SK-N-SH (cell line): ENCODE data around the gene ABHD3. TPM values are rescaled to one million over a fixed set of nuclear protein-coding genes. Genes with fewer than 3 reads are reported as not detected.

ENCODE experiments used
- CTCF ChIA-PET: fragments of 300-600, 350-600 bp; formaldehyde crosslinking; extraction: SDS; loops from one replicate; lab custom pipeline; 2021; lab: Yijun Ruan, JAX
- POLR2A ChIA-PET: fragments of 350-600 bp; sonication (Branson Sonifier 250); formaldehyde crosslinking; extraction: SDS; loops from one replicate; lab custom pipeline; 2020; ENCODE audit warnings: antibody characterized with exemption, inconsistent platforms; lab: Yijun Ruan, JAX
- DNase-seq: peaks from one replicate; pipeline ENCODE4 v3.0.0; 2012
- H2AFZ ChIP-seq: fragments of 200-600 bp; sonication (generic); 2 replicates; pipeline ENCODE4 v1.8.1; 2016; ENCODE audit warnings: antibody characterized with exemption, mild to moderate bottlenecking, low read depth
- H3F3A ChIP-seq: fragments of 200-600 bp; sonication (generic); replicated peaks from 2 replicates; pipeline ENCODE3; 2016; ENCODE audit warnings: antibody characterized with exemption, mild to moderate bottlenecking; ENCODE audit not compliant: insufficient read depth
- H3K27ac ChIP-seq, 2 experiments: fragments of 200-500 bp in 1 of 2; fragments of 200-600 bp in 1 of 2; sonication (Bioruptor generic) in 1 of 2; sonication (generic), shearing (Covaris generic) in 1 of 2; 2 replicates each; pipeline versions ENCODE4 v1.5.1 to v1.6.1; 2014 to 2016; ENCODE audit warnings: low read depth in 2 of 2, inconsistent platforms in 1 of 2, low read length in 1 of 2, mild to moderate bottlenecking in 1 of 2, mixed read lengths in 1 of 2
- H3K27me3 ChIP-seq: fragments of 200-600 bp; sonication (generic), shearing (Covaris generic); 2 replicates; pipeline ENCODE4 v1.6.1; 2016; ENCODE audit warnings: mixed run types; ENCODE audit not compliant: insufficient read depth
- H3K36me3 ChIP-seq, 2 experiments: fragments of 200-500 bp in 1 of 2; fragments of 200-600 bp in 1 of 2; sonication (Bioruptor generic) in 1 of 2; sonication (generic) in 1 of 2; replicated peaks in 1 of 2; 2 replicates each; pipeline versions ENCODE3 to v1.5.1; 2014 to 2016; ENCODE audit warnings: low read length in 1 of 2, mild to moderate bottlenecking in 1 of 2; ENCODE audit not compliant: insufficient read depth in 2 of 2, control insufficient read depth in 1 of 2
- H3K4me1 ChIP-seq, 2 experiments: fragments of 200-500 bp in 1 of 2; fragments of 200-600 bp in 1 of 2; sonication (Bioruptor generic) in 1 of 2; sonication (generic), shearing (Covaris generic) in 1 of 2; 2 replicates each; pipeline versions ENCODE4 v1.5.1 to v1.6.1; 2014 to 2016; ENCODE audit warnings: low read depth in 1 of 2, low read length in 1 of 2, mixed run types in 1 of 2; ENCODE audit not compliant: insufficient read depth in 2 of 2, control insufficient read depth in 1 of 2
- H3K4me2 ChIP-seq: fragments of 200-600 bp; sonication (generic), shearing (Covaris generic); 2 replicates; pipeline ENCODE4 v1.6.1; 2017; ENCODE audit warnings: mixed run types
- H3K4me3 ChIP-seq, 2 experiments: fragments of 200-500 bp in 1 of 2; fragments of 200-600 bp in 1 of 2; sonication (Bioruptor generic) in 1 of 2; sonication (generic), shearing (Covaris generic) in 1 of 2; 2 replicates each; pipeline versions ENCODE4 v1.5.1 to v1.8.1; 2014 to 2016; ENCODE audit warnings: low read depth in 2 of 2, inconsistent platforms in 1 of 2, low read length in 1 of 2, mild to moderate bottlenecking in 1 of 2, mixed read lengths in 1 of 2, moderate library complexity in 1 of 2
- H3K79me2 ChIP-seq: fragments of 200-600 bp; sonication (generic); 2 replicates; pipeline ENCODE4 v1.8.1; 2017; ENCODE audit warnings: mild to moderate bottlenecking; ENCODE audit not compliant: insufficient read depth
- H3K9ac ChIP-seq: fragments of 200-600 bp; sonication (generic); 2 replicates; pipeline ENCODE4 v1.6.1; 2017; ENCODE audit warnings: mixed run types
- H3K9me2 ChIP-seq: fragments of 200-600 bp; sonication (generic); 2 replicates; pipeline ENCODE4 v1.6.1; 2017; ENCODE audit warnings: mixed run types
- H3K9me3 ChIP-seq: fragments of 200-600 bp; sonication (generic); 2 replicates; pipeline ENCODE4 v1.6.1; 2017; ENCODE audit warnings: mixed run types, mild to moderate bottlenecking, moderate library complexity
- H4K20me1 ChIP-seq: fragments of 200-600 bp; sonication (generic); 2 replicates; pipeline ENCODE4 v1.6.1; 2017; ENCODE audit warnings: mild to moderate bottlenecking, mixed run types; ENCODE audit not compliant: insufficient read depth
- ELF1 ChIP-seq: IDR thresholded peaks from 2 replicates; pipeline ENCODE4 v1.4.0; 2012
- EP300 ChIP-seq, 2 experiments: IDR thresholded peaks; 2 replicates each; pipeline versions ENCODE4 v1.4.0 to v1.6.1; 2012; ENCODE audit warnings: borderline replicate concordance in 1 of 2, low read depth in 1 of 2, low read length in 1 of 2
- EZH2phosphoT487 ChIP-seq: fragments of 200-600 bp; sonication (generic); IDR thresholded peaks from 2 replicates; pipeline ENCODE4 v1.6.1; 2017; ENCODE audit warnings: low read depth, mixed run types, mild to moderate bottlenecking, antibody characterized with exemption, moderate library complexity, borderline replicate concordance
- FOXJ3 ChIP-seq: sonication (generic); formaldehyde crosslinking; IDR thresholded peaks from 2 replicates; pipeline ENCODE4 v1.5.1; 2020; ENCODE audit warnings: mild to moderate bottlenecking, missing genetic modification reagents
- GABPA ChIP-seq: IDR thresholded peaks from 2 replicates; pipeline ENCODE4 v1.4.0; 2012; ENCODE audit warnings: low read depth, mild to moderate bottlenecking
- JUND ChIP-seq: IDR thresholded peaks from 2 replicates; pipeline ENCODE4 v1.4.0; 2012
- MEF2A ChIP-seq: IDR thresholded peaks from 2 replicates; pipeline ENCODE4 v1.4.0; 2012; ENCODE audit warnings: low read depth, borderline replicate concordance
- MXI1 ChIP-seq: IDR thresholded peaks from 2 replicates; pipeline ENCODE4 v1.6.1; 2012; ENCODE audit warnings: mild to moderate bottlenecking, low read depth, low read length, improper control_type of control experiment
- NFIC ChIP-seq: IDR thresholded peaks from 2 replicates; pipeline ENCODE4 v1.4.0; 2012; ENCODE audit warnings: borderline replicate concordance
- POLR2AphosphoS5 ChIP-seq: IDR thresholded peaks from 2 replicates; pipeline ENCODE4 v1.6.1; 2012; ENCODE audit warnings: low read depth, low read length
- RFX5 ChIP-seq: IDR thresholded peaks from 2 replicates; pipeline ENCODE4 v1.6.1; 2012; ENCODE audit warnings: mild to moderate bottlenecking, improper control_type of control experiment, low read length
- RXRA ChIP-seq: IDR thresholded peaks from 2 replicates; pipeline ENCODE4 v1.4.0; 2012; ENCODE audit warnings: low read depth, mild to moderate bottlenecking, borderline replicate concordance
- SMC3 ChIP-seq: IDR thresholded peaks from 2 replicates; pipeline ENCODE4 v1.6.1; 2012; ENCODE audit warnings: low read depth, low read length, improper control_type of control experiment
- TAF1 ChIP-seq: IDR thresholded peaks from 2 replicates; pipeline ENCODE4 v1.6.1; 2012; ENCODE audit warnings: low read depth, mild to moderate bottlenecking, low read length, moderate library complexity, borderline replicate concordance
- WGBS: methylation state at CpG from one replicate; pipeline ENCODE4 v1.1.6; 2017; ENCODE audit warnings: low lambda C conversion rate; 5-methylcytosine and 5-hydroxymethylcytosine counted together
- polyA plus RNA-seq, 3 experiments: library from polyadenylated mRNA; depleted of rRNA; stranded (reverse); fragments of >200 nt; gene quantifications; 2 replicates each; pipeline ENCODE4 v1.2.3, GENCODE V29; 2012
- TF ChIP-seq, protein P1 (sequence below): fragments of 150-350 bp; IDR thresholded peaks from 2 replicates; pipeline ENCODE4 v1.6.1; 2016; ENCODE audit warnings: mild to moderate bottlenecking, low read depth, low read length
- TF ChIP-seq, protein P2 (sequence below): IDR thresholded peaks from 2 replicates; pipeline ENCODE4 v1.4.0; 2012; ENCODE audit warnings: low read depth
- TF ChIP-seq, protein P3 (sequence below): IDR thresholded peaks from 2 replicates; pipeline ENCODE4 v1.4.0; 2012; ENCODE audit warnings: low read depth, borderline replicate concordance
- TF ChIP-seq, protein P4 (sequence below): fragments of 200-600 bp; sonication (generic); IDR thresholded peaks from 2 replicates; pipeline ENCODE4 v1.6.1; 2017; ENCODE audit warnings: antibody characterized with exemption, mild to moderate bottlenecking, moderate library complexity

Gene ABHD3
- polyA plus RNA-seq, 1 of the 3 experiments (the other 2 are of a cell fraction) = 4.3 TPM

DNA sequence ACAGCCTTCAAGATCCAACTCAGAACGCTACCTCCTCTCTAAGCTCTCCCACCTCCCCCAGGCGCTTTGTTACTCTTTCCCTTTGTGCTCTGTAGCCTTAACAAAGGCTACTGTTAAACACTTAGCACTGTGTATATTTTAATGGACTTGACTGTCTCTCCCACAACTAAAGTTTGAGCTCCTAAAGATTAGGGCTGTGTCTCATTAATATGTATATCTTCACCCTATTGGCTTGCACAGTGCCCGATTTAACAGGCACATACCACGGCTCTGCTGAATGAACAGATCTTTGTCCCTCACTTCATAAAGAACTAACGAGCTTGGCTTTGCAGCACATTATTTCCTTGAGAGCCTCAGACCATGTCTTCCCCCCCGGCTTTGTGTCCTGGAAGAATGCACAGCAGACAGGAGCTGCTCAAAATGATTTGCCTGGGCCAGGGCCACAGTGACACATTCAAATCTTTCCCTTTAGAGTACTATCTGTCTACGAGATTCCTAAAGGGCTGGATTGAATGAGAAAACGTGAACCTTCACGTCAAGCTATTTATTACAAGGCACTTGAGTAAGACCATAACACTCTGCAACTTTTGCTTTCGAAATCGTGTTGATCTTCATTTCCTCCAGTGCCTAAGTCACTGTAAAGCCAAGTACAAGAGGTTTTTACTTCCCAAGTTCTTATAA is 22.1 kb downstream of the ABHD3 start:
- Histone ChIP-seq H3K79me2 (no peaks in the 10 kb centered on the region), H3K36me3 (peaks cover 0 to 2% of the 10 kb centered on the region in 2 experiments), H3K27ac (no peak overlapping the region), H3K27me3 (no peaks in the 10 kb centered on the region), H3K9ac (no peak overlapping the region), H4K20me1 (no peaks in the 10 kb centered on the region), H3K4me2 (no peak overlapping the region), H3F3A (no peaks in the 10 kb centered on the region), H3K4me1 (no peaks in the 10 kb centered on the region), H2AFZ (no peak overlapping the region), H3K9me3 (no peaks in the 10 kb centered on the region), H3K4me3 (no peak overlapping the region), H3K9me2 (no peaks in the 10 kb centered on the region)
- 96% methylated on average over 11 of the region's 11 CpGs for WGBS
- no peak for DNase-seq
- ChIA-PET POLR2A (no interaction called here), CTCF (interaction anchor here (0.8 to 1.2 kb wide), 2 partner anchors 13 to 22 kb away, joined by 3 read pairs; partner anchors contain the start of gene ABHD3)
- TF ChIP-seq NFIC (no peak), FOXJ3 (CRISPR knock-in tag) (no peak)
- TF ChIP-seq, protein P1, sequence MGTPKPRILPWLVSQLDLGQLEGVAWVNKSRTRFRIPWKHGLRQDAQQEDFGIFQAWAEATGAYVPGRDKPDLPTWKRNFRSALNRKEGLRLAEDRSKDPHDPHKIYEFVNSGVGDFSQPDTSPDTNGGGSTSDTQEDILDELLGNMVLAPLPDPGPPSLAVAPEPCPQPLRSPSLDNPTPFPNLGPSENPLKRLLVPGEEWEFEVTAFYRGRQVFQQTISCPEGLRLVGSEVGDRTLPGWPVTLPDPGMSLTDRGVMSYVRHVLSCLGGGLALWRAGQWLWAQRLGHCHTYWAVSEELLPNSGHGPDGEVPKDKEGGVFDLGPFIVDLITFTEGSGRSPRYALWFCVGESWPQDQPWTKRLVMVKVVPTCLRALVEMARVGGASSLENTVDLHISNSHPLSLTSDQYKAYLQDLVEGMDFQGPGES = no peak

DNA sequence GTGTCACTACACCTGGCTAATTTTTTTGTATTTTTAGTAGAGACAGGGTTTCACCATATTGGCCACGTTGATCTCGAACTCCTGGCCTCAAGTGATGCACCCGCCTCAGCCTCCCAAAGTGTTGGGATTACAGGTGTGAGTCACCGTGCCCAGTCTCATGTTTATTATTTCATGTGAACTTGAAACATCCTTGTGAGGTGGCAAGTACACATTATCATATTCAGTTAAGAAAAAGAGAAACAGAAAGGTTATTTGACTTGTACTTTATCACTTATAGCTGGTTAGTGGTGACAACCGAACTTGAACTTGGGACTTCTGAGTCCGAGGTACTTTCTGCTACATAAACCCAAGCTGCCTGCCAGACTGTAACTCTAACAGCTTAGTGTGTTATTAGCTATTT is 24.4 kb downstream of the ABHD3 start:
- ChIA-PET CTCF (no interaction called here), POLR2A (no interaction called here)
- Histone ChIP-seq H2AFZ (no peak overlapping the region), H3K36me3 (peaks cover 0 to 6% of the 10 kb centered on the region in 2 experiments), H3K9me3 (no peaks in the 10 kb centered on the region)
- no peak for TF ChIP-seq SMC3
- TF ChIP-seq, protein P2, sequence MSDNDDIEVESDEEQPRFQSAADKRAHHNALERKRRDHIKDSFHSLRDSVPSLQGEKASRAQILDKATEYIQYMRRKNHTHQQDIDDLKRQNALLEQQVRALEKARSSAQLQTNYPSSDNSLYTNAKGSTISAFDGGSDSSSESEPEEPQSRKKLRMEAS = no peak
- no peak for TF ChIP-seq EP300 (IDR thresholded peaks at IDR 0.05; ENCODE audit: borderline replicate concordance in 1 of 2, low read depth in 1 of 2, low read length in 1 of 2)
- no peak for TF ChIP-seq MEF2A
- no peak for TF ChIP-seq GABPA
- no peak for TF ChIP-seq MXI1
- no peak for TF ChIP-seq ELF1
- TF ChIP-seq, protein P3, sequence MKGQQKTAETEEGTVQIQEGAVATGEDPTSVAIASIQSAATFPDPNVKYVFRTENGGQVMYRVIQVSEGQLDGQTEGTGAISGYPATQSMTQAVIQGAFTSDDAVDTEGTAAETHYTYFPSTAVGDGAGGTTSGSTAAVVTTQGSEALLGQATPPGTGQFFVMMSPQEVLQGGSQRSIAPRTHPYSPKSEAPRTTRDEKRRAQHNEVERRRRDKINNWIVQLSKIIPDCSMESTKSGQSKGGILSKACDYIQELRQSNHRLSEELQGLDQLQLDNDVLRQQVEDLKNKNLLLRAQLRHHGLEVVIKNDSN = no peak
- TF ChIP-seq, protein P1 = no peak
- TF ChIP-seq, protein P4, sequence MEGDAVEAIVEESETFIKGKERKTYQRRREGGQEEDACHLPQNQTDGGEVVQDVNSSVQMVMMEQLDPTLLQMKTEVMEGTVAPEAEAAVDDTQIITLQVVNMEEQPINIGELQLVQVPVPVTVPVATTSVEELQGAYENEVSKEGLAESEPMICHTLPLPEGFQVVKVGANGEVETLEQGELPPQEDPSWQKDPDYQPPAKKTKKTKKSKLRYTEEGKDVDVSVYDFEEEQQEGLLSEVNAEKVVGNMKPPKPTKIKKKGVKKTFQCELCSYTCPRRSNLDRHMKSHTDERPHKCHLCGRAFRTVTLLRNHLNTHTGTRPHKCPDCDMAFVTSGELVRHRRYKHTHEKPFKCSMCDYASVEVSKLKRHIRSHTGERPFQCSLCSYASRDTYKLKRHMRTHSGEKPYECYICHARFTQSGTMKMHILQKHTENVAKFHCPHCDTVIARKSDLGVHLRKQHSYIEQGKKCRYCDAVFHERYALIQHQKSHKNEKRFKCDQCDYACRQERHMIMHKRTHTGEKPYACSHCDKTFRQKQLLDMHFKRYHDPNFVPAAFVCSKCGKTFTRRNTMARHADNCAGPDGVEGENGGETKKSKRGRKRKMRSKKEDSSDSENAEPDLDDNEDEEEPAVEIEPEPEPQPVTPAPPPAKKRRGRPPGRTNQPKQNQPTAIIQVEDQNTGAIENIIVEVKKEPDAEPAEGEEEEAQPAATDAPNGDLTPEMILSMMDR = no peak
- no peak for TF ChIP-seq RXRA
- TF ChIP-seq RFX5 = no peak
- no peak for TF ChIP-seq EZH2phosphoT487
- no peak for TF ChIP-seq TAF1
- no peak for TF ChIP-seq POLR2AphosphoS5
- TF ChIP-seq JUND = no peak
- TF ChIP-seq, all 33 proteins: peak for 0
- no peaks in the 10 kb centered on the region for H3K79me2 ChIP-seq
- no peaks in the 10 kb centered on the region for H3F3A ChIP-seq
- WGBS = 93% methylated on average over 6 of the region's 6 CpGs
- DNase-seq = no peak
- no peaks in the 10 kb centered on the region for H3K27me3 ChIP-seq
- no peaks in the 10 kb centered on the region for H4K20me1 ChIP-seq
- H3K9ac ChIP-seq = no peak overlapping the region
- no peaks in the 10 kb centered on the region for H3K4me1 ChIP-seq
- H3K4me3 ChIP-seq = no peak overlapping the region
- no peaks in the 10 kb centered on the region for H3K9me2 ChIP-seq
- no peak overlapping the region for H3K27ac ChIP-seq
- no peak overlapping the region for H3K4me2 ChIP-seq
